ENCODE results near the gene HEATR9.

Gene HEATR9

GRCh38 chr17:35894206-35894605 lies 25.5 kb upstream of the HEATR9 start:
- no peak for DNase-seq (ENCODE audit: low read depth)

GRCh38 chr17:35893751-35894150 lies 25.1 kb upstream of the HEATR9 start:
- no peak for DNase-seq (ENCODE audit: low read depth)

- no peak for DNase-seq (ENCODE audit: low read depth)
Observed at GRCh38 chr17:35892091-35893035, 23.7 kb upstream of the HEATR9 start.

DNA sequence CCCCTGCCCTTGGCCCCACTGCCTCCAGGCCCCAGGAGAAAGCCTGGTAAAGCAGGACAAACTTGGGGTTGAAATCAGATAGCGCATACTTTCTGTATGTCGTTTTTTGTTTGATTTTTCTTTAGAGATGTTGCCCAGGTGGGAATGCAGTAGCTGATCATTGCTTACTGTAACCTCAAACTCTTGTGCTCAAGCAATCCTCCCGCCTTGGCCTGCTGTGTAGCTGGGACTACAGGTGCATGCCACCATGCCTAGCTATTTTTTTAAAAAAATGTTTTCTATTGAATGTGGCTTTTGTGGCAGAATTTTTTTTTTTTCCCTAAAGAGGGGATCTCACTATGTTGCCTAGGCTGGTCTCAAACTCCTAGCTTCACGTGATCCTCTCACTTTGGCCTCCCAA lies 22.6 kb upstream of the HEATR9 start:
- no peak for DNase-seq (ENCODE audit: low read depth)

- no peak for DNase-seq (ENCODE audit: low read depth)
Observed at GRCh38 chr17:35890774-35891155, 22.1 kb upstream of the HEATR9 start.

- peak; percentile 16 for DNase-seq (ENCODE audit: low read depth)
Observed at GRCh38 chr17:35889818-35890773, 21.4 kb upstream of the HEATR9 start.

DNA sequence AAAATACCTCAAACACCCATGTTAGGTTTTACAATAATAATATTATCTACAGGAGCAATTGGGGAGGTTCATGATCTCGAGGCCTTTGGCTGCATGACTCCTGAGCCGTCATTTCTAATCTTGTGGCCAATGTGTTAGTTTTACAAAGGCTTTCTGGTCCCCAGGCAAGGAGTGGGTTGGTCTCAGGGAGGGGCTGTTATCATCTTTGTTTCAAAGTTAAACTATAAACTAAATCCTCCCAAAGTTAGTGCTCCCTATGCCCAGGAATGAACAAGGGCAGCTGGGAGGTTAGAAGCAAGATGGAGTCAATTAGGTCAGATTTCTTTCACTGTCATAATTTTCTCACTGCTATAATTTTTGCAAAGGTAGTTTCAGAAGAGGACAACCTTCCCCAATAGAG lies 20.6 kb upstream of the HEATR9 start:
- DNase-seq (ENCODE audit: low read depth): no peak

DNA sequence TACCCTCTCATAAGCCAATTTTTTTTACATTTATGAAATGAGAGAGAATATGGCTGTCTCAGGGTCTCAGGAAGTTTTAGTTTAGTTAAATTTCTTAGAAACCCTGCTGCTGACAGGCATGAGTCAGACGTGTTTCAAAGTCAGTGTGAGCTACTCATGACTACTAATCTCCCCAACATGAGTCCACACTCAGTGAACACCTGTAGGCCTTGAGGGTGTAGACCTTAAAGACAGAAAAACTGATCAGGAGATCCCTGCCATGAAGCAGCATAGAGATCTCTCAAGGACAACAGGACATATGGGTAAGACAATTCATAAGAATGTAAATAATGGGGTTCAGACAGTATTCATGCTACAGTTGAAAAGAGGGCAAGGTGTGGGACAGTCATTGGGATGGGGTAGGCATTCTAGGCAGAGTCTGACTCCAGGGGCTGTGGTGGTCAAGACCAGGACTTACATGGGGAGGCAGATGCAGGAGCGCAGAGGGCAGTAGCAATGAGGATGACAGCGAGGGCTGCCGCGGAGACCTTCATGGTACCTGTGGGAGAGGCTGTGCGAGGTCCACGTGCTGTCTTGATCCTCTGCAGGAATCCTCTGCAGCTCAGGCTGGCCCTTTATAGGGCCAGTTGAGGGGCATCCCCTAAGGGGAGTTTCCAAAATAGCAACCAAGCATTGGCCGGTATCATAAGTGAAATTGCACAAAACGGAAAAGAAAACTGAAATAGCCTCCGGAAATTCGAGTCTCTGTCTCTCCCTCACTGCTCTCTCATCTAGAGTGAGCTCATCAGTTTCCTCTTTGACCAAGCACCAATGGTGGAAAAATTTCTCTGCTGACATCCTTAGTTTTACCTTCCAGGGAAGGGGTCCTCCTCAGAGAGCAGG lies 11.3 kb upstream of the HEATR9 start, which contains the start of gene CCL5:
Gene CCL5 (minus strand): TSS at position 588 of the 882 bp plus-strand sequence.
- no peak for DNase-seq (ENCODE audit: low read depth)

- DNase-seq (ENCODE audit: low read depth): no peak
Observed at GRCh38 chr17:35878361-35878760, 9.7 kb upstream of the HEATR9 start.

DNA sequence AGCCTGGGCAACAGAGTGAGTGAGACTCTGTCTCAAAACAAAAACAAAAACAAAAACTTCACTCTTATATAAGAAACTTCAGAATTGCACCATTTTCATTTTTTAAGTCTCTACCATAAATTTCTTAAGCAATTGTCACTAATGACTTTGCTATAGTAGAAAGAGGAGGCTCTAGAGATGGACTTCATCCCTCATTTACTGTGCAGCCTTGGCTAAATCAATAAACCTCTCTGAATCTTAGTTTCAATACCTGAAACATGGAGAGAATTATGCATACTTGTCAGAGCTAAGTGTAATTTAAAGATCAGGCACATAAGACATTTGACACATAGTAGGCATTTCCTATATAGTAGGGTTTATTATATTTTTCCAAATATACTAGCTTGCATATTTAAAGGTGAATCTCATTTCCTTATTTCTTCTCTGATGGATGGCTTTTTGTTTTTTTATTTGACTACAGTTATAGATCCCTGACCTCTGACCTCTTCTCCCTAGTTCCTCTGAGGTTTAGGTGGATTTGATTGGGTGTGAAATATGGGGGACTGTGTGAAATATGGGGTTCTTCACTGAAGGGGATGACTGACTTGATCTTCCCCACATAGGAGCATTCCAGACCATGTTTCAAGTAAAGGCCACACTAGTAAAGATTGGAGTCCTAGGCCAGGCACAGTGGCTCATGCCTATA lies 8.8 kb upstream of the HEATR9 start:
- no peak for DNase-seq (ENCODE audit: low read depth)

GRCh38 chr17:35876534-35876933 lies 7.8 kb upstream of the HEATR9 start:
- no peak for DNase-seq (ENCODE audit: low read depth)

GRCh38 chr17:35875800-35876139 lies 7.1 kb upstream of the HEATR9 start:
- DNase-seq (ENCODE audit: low read depth): no peak

DNA sequence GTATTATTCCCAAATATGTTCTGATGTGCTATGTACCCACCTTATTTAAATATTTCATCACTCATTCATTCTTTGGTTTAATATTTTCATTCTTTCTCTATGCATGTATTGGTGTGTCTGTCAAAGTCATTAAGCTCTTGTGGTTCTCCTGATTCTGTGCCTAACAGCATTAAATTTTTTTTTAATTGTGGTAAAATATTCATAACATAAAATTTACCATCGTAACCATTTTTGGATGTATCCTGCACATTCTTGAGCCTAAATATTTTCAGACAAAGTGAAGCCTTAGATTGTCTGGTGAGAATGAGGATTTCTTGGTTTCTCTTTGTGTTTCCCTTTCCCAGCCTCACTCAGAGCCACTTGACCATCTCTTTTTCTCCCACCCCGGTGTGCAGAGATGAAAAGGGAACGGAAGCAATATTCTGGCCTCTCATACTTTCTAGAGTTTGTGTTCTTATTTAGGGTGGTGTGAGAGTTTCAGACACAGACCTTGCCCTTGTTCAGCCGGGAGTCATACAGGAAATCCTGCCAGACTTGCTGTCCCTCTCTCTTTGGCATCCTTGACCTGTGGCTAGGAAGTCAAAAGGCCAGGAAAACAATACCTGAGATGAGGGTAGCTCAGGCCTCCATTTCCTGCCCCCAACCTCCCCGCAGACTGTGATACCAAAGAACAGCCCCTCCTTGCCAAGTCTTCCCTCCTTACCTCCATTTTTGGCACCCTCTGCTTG lies 6.5 kb upstream of the HEATR9 start:
- no peak for DNase-seq (ENCODE audit: low read depth)

- DNase-seq (ENCODE audit: low read depth): no peak
Observed at GRCh38 chr17:35872196-35872980, 3.7 kb upstream of the HEATR9 start.

DNA sequence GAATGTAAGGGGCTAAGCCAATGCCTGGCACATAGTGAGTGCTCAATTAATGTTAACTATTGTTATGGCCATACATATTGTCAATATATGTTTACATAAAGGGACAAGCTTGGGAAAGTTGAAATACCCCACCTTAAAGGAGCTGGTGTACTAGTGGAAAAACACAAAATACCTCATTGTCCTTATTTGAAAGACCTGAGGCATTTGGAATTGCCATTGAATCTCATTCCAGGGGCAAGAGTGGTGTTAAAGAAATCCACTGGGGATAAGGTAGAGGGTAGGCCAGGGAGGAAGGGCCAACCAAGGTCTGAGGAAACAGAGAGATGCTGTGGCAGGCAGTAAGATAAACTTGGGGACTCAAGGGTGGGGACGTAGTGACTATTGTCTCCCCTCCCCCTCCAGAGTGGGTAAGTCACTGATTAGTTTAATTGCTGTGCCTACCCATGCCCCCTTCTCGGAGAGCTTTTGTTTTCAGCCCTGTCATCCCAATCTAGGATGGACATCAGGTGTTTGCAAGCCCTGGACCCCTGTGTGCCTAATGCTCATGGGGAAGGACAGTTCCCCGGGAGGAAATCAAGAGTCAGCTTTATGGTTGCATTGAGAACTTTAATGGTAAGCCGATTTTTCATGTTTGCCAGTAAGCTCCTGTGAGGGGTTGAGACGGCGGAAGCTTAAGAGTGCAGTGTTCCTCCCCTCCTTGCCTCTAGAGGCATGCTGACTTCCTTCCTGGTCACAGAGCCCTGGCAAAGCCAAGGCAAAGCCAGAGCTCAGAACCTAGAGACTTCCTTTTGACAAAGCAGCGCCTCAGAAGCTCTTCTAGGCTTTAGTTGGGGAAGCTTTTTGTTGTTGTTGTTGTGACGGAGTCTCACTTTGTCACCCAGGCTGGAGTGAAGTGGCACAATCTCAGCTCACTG lies 2.5 kb upstream of the HEATR9 start:
- DNase-seq (ENCODE audit: low read depth): no peak

DNA sequence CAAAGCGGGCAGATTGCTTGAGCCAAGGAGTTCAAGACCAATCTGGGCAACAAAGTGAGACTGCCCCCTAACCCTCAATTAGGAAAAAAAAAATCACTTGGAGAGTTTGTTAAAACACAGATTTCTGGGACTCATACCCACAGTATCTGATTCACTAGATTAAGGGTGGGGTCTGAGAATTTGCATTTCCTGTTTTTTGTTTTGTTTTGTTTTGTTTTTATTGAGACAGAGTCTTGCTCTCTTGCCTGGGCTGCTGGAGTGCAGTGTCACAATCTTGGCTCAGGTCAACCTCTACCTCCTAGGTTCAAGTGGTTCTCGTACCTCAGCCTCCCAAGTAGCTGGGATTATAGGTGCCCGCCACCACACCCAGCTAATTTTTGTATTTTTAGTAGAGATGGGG lies 1.1 kb downstream of the HEATR9 start:
- DNase-seq (ENCODE audit: low read depth): no peak

DNA sequence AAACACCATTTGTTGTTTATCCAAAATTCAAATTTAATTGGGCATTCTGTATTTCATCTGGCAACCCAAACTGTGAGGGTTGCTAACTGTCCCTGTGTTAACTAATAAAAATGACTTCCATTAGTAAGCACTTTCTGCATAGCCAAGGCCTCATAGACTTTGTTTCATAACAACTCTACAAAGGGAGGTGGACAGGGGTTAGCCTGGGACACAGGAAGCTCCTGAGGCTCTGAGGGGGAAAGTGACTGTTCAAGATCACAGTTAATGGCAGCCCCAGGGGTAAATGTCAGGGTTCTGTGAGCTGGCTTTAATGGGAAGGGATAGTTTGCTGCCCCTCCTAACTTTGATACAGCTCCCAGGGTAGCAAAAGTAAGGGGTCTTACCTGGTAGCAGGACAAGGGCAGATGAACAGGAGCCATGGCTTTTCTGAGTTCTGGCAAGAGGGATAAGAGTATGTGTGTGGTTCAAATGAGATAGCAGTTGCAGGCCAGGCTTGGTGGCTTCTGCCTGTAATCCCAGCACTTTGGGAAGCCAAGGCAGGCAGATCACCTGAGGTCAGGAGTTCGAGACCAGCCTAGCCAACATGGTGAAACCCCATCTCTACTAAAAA lies 2.2 kb downstream of the HEATR9 start:
- no peak for DNase-seq (ENCODE audit: low read depth)
